Heart right ventricle (tissue), 16 donors: ENCODE measurements around the gene EYA3. TPM values are rescaled to one million over a fixed set of nuclear protein-coding genes. Genes with fewer than 3 reads are reported as not detected.

ENCODE experiments used
- ATAC-seq, 8 donors: fragments of 200-7000 bp; cut with Tn5 transposase; one replicate each; pipeline ENCODE4 v1.9.1; 2020; ENCODE audit warnings: mild to moderate bottlenecking in 8 of 8, moderate library complexity in 8 of 8, moderate number of reproducible peaks in 1 of 8
- DNase-seq, 2 donors: peaks; one replicate each; pipeline ENCODE4 v3.0.0-alpha.2; 2020
- H3K27ac ChIP-seq, 10 donors: fragments of 200-600 bp; sonication (generic) in 2 of 10; one replicate each; pipeline versions ENCODE4 v1.5.0 to v1.8.0; 2020 to 2022; ENCODE audit warnings: mild to moderate bottlenecking in 3 of 10
- H3K27me3 ChIP-seq, 7 donors: fragments of 200-600 bp; one replicate each; pipeline ENCODE4 v1.8.0; 2021 to 2022; ENCODE audit warnings: mild to moderate bottlenecking in 2 of 7
- H3K36me3 ChIP-seq, 9 donors: fragments of 200-600 bp; sonication (generic) in 1 of 9; one replicate each; pipeline versions ENCODE4 v1.5.0 to v1.8.0; 2020 to 2022; ENCODE audit warnings: mild to moderate bottlenecking in 2 of 9
- H3K4me1 ChIP-seq, 9 donors: fragments of 200-600 bp; sonication (generic) in 1 of 9; one replicate each; pipeline versions ENCODE4 v1.5.0 to v1.8.0; 2020 to 2022; ENCODE audit warnings: mild to moderate bottlenecking in 4 of 9
- H3K4me3 ChIP-seq, 10 donors: fragments of 200-600 bp; sonication (generic) in 2 of 10; one replicate each; pipeline versions ENCODE4 v1.5.0 to v1.8.0; 2020 to 2022; ENCODE audit warnings: mild to moderate bottlenecking in 7 of 10, moderate library complexity in 2 of 10
- H3K9me3 ChIP-seq, 11 donors: fragments of 200-600 bp in 10 of 11; sonication (generic) in 2 of 11; one replicate each; pipeline versions ENCODE4 v1.5.0 to v1.8.0; 2013 to 2022; ENCODE audit warnings: mild to moderate bottlenecking in 2 of 11, control low read depth in 1 of 11, moderate library complexity in 1 of 11
- CTCF ChIP-seq, 9 donors: fragments of 200-600 bp; sonication (generic) in 2 of 9; IDR thresholded peaks; one replicate each; pipeline versions ENCODE4 v1.5.0 to v1.8.0; 2021 to 2022; ENCODE audit warnings: antibody characterized with exemption in 9 of 9, mild to moderate bottlenecking in 5 of 9, moderate library complexity in 1 of 9
- WGBS, 2 donors: extraction: QIAGEN DNeasy Blood & Tissue Kit; methylation state at CpG; one replicate each; pipeline ENCODE4 v1.1.7; 2013; ENCODE audit warnings: inconsistent platforms in 1 of 2; 5-methylcytosine and 5-hydroxymethylcytosine counted together
- intact Hi-C, 10 donors: fragments of 100-400 bp; cut with DNase I; formaldehyde crosslinking; loops; one replicate each; pipeline versions ENCODE4 v1.11.1 to v1.14.2; 2022
- polyA plus RNA-seq, 2 donors: library from polyadenylated mRNA; stranded (reverse); fragments of 200-250 nt; gene quantifications; one replicate each; pipeline ENCODE4 v1.2.3, GENCODE V29; 2013
- total RNA-seq, 10 donors: library from RNA; stranded (reverse); fragmentation: NEBNext Ultra II Directional in 3 of 10; extraction: Animal tissue kit (Norgen Biotek cat#: 25700) in 3 of 10; gene quantifications; one replicate each; pipeline versions ENCODE4 v1.2.1 to v1.2.4, GENCODE V29; 2021 to 2023
- donor health status: Arrhythmogenic right ventricular cardiomyopathy.
- donor health status: ischemic (EF 13 %, LVEDD 7.1; RV severe dilation, severe dysfunction).
- donor health status: healthy with polysubstance abuse.
- donor health status: DM: no; HTN: yes; CAD: no.
- donor health status: DM: no; HTN: no; CAD: no.
- donor health status: ischemic (EF 25% LVEDD 6.9; RV normal size, moderate dysfunction).
- donor health status: ischemic (EF 25% LVEDD 5.7; RV mildly dilated, moderate dysfunction).
- donor health status: healthy.
- donor health status: DM: yes; HTN: yes; CAD: no.
- donor health status: Ischemic cardiomyopathy.
- donor health status: ischemic (EF 35%, LVEDD 5.7; RV mildly dilated, moderate dysfunction).
- donor health status: nonischemic (EF 11% LVEDD 7.7; RV severe dilation, severe dysfunction).
- donor health status: DM: yes; HTN: yes; CAD: no.
- donor health status: PGD.
- donor health status: ischemic (EF 29% LVEDD 5.4; RV normal size, mild dysfunction).
- donor health status: nonischemic (EF 23%, LVEDD 6.1; RV moderate dilation, normal function).

Gene EYA3
- total and polyA plus RNA-seq, 12 donors: 3.6 to 22.1 (median 17.3) TPM

GRCh38 chr1:27934818-27935549 lies 153.4 kb downstream of the EYA3 start, which contains the start of gene SMPDL3B:
Gene SMPDL3B (plus strand): TSS chr1:27935000. CDS start chr1:27935184, 184 bp downstream.
- no peak within 1 kb of the TSS for H3K27ac ChIP-seq
- ATAC-seq: peak in 2 of 8 donors; percentile 37 to 38
- peak within 1 kb of the TSS in 1 of 10 donors; percentile 3 for H3K4me3 ChIP-seq
- H3K36me3 ChIP-seq: no peaks in the 10 kb centered on the region
- H3K4me1 ChIP-seq: peaks cover 0 to 19% (median 6%) of the 10 kb centered on the region in 9 donors
- WGBS, 2 donors: 7% methylated on average over 16 of the region's 16 CpGs
- intact Hi-C loops: no loop called here
- no peak for TF ChIP-seq CTCF (IDR thresholded peaks at IDR 0.05)
- no peak for DNase-seq
- peaks cover 0 to 25% (median 14%) of the 10 kb centered on the region in 7 donors for H3K27me3 ChIP-seq
- no peaks in the 10 kb centered on the region for H3K9me3 ChIP-seq

GRCh38 chr1:27931759-27932158 lies 156.7 kb downstream of the EYA3 start:
- Histone ChIP-seq H3K4me1 (peaks cover 0 to 19% (median 6%) of the 10 kb centered on the region in 9 donors), H3K27me3 (peaks cover 0 to 25% (median 14%) of the 10 kb centered on the region in 7 donors), H3K4me3 (no peak overlapping the region), H3K27ac (no peak overlapping the region), H3K9me3 (no peaks in the 10 kb centered on the region), H3K36me3 (no peaks in the 10 kb centered on the region)
- intact Hi-C loops: no loop called here
- 88 to 89% methylated on average over 3 to 4 of the region's 4 CpGs for WGBS, 2 donors
- no peak for TF ChIP-seq CTCF (IDR thresholded peaks at IDR 0.05)
- DNase-seq: no peak
- no peak for ATAC-seq

GRCh38 chr1:27931184-27931583 lies 157.2 kb downstream of the EYA3 start:
- WGBS, 2 donors: 89 to 91% methylated on average over 6 of the region's 6 CpGs
- H3K27me3 ChIP-seq: peaks cover 0 to 25% (median 12%) of the 10 kb centered on the region in 7 donors
- H3K27ac ChIP-seq: no peak overlapping the region
- intact Hi-C loops: no loop called here
- H3K9me3 ChIP-seq: no peaks in the 10 kb centered on the region
- no peak for DNase-seq
- H3K36me3 ChIP-seq: no peaks in the 10 kb centered on the region
- TF ChIP-seq CTCF (IDR thresholded peaks at IDR 0.05): no peak
- no peak overlapping the region for H3K4me3 ChIP-seq
- H3K4me1 ChIP-seq: peaks cover 0 to 19% (median 6%) of the 10 kb centered on the region in 9 donors
- no peak for ATAC-seq

GRCh38 chr1:27928216-27928954 lies 160.0 kb downstream of the EYA3 start:
- Histone ChIP-seq H3K4me1 (peaks cover 0 to 8% (median 0%) of the 10 kb centered on the region in 9 donors), H3K36me3 (no peaks in the 10 kb centered on the region), H3K27ac (no peak overlapping the region), H3K27me3 (peaks cover 0 to 7% (median 0%) of the 10 kb centered on the region in 7 donors), H3K9me3 (no peaks in the 10 kb centered on the region), H3K4me3 (no peak overlapping the region)
- 70 to 89% methylated on average over 5 of the region's 5 CpGs for WGBS, 2 donors
- ATAC-seq (no peak), DNase-seq (no peak)
- TF ChIP-seq CTCF (IDR thresholded peaks at IDR 0.05): no peak
- intact Hi-C loops: no loop called here
